ES-I3 (cell line): ENCODE data around the gene SMYD1.

Source experiments
- H3K36me3 ChIP-seq: 2 replicates; pipeline ENCODE4 v1.6.1; 2013; ENCODE audit warnings: mild to moderate bottlenecking, low read length, control low read depth, moderate library complexity; ENCODE audit not compliant: insufficient read depth
- H3K4me1 ChIP-seq: 2 replicates; pipeline ENCODE4 v1.6.1; 2013; ENCODE audit warnings: mild to moderate bottlenecking, control low read depth, low read length; ENCODE audit not compliant: insufficient read depth
- H3K9ac ChIP-seq: 2 replicates; pipeline ENCODE4 v1.6.1; 2013; ENCODE audit warnings: low read depth, mild to moderate bottlenecking, low read length, moderate library complexity
- H3K9me3 ChIP-seq: 2 replicates; pipeline ENCODE4 v1.6.1; 2013; ENCODE audit warnings: mild to moderate bottlenecking, low read length, moderate library complexity; ENCODE audit not compliant: control insufficient read depth, insufficient read depth

Gene SMYD1

GRCh38 chr2:88048541-88048940 is 19.1 kb upstream of the SMYD1 start:
- Histone ChIP-seq H3K9me3 (no peaks in the 10 kb centered on the region), H3K36me3 (no peaks in the 10 kb centered on the region), H3K9ac (no peak overlapping the region), H3K4me1 (no peaks in the 10 kb centered on the region)

- H3K9me3 ChIP-seq, result no peaks in the 10 kb centered on the region
- no peak overlapping the region for H3K9ac ChIP-seq
- H3K4me1 ChIP-seq, result peaks cover 6% of the 10 kb centered on the region; the same call in 1 of the 2 replicates
- H3K36me3 ChIP-seq, result no peaks in the 10 kb centered on the region
Measured at GRCh38 chr2:88049622-88050021, 18.0 kb upstream of the SMYD1 start.

GRCh38 chr2:88051792-88052191 is 15.8 kb upstream of the SMYD1 start:
- Histone ChIP-seq H3K9ac (no peak overlapping the region), H3K36me3 (no peaks in the 10 kb centered on the region), H3K9me3 (no peaks in the 10 kb centered on the region), H3K4me1 (peaks cover 6% of the 10 kb centered on the region; the same call in 1 of the 2 replicates)

- Histone ChIP-seq H3K4me1 (peaks cover 6% of the 10 kb centered on the region; the same call in 1 of the 2 replicates), H3K9me3 (no peaks in the 10 kb centered on the region), H3K9ac (no peak overlapping the region), H3K36me3 (no peaks in the 10 kb centered on the region)
Measured at GRCh38 chr2:88053296-88053695, 14.3 kb upstream of the SMYD1 start.

- Histone ChIP-seq H3K9me3 (no peaks in the 10 kb centered on the region), H3K36me3 (no peaks in the 10 kb centered on the region), H3K9ac (peak overlapping the region; percentile 96), H3K4me1 (peaks cover 6% of the 10 kb centered on the region; the same call in 1 of the 2 replicates)
Measured at GRCh38 chr2:88053934-88054781, 13.5 kb upstream of the SMYD1 start.

GRCh38 chr2:88054782-88055370 is 12.7 kb upstream of the SMYD1 start:
- no peaks in the 10 kb centered on the region for H3K9me3 ChIP-seq
- H3K4me1 ChIP-seq, result peaks cover 6% of the 10 kb centered on the region; the same call in 1 of the 2 replicates
- no peaks in the 10 kb centered on the region for H3K36me3 ChIP-seq
- H3K9ac ChIP-seq, result peak overlapping the region; percentile 96

- Histone ChIP-seq H3K9ac (peak within 1 kb of the TSS; percentile 96), H3K36me3 (no peaks in the 10 kb centered on the region), H3K4me1 (peaks cover 6% of the 10 kb centered on the region; the same call in 1 of the 2 replicates), H3K9me3 (no peaks in the 10 kb centered on the region)
Measured at GRCh38 chr2:88055371-88056128, 12.1 kb upstream of the SMYD1 start, which contains the start of gene KRCC1. TSS of gene KRCC1 (minus strand) at chr2:88055783. CDS start at chr2:88028563, 27,220 bp downstream.

- no peaks in the 10 kb centered on the region for H3K36me3 ChIP-seq
- no peak overlapping the region for H3K9ac ChIP-seq
- H3K4me1 ChIP-seq, result peaks cover 6% of the 10 kb centered on the region; the same call in 1 of the 2 replicates
- H3K9me3 ChIP-seq, result no peaks in the 10 kb centered on the region
Measured at GRCh38 chr2:88057437-88057844, 10.2 kb upstream of the SMYD1 start.

- no peaks in the 10 kb centered on the region for H3K9me3 ChIP-seq
- H3K4me1 ChIP-seq, result peaks cover 6% of the 10 kb centered on the region; the same call in 1 of the 2 replicates
- no peak overlapping the region for H3K9ac ChIP-seq
- no peaks in the 10 kb centered on the region for H3K36me3 ChIP-seq
Measured at GRCh38 chr2:88058191-88058590, 9.4 kb upstream of the SMYD1 start.

- H3K9ac ChIP-seq, result no peak overlapping the region
- no peaks in the 10 kb centered on the region; the same call in 1 of the 2 replicates for H3K4me1 ChIP-seq
- no peaks in the 10 kb centered on the region for H3K36me3 ChIP-seq
- no peaks in the 10 kb centered on the region for H3K9me3 ChIP-seq
Measured at GRCh38 chr2:88059979-88060906, 7.4 kb upstream of the SMYD1 start.

- H3K4me1 ChIP-seq, result peaks cover 2% of the 10 kb centered on the region
- H3K9ac ChIP-seq, result no peak overlapping the region
- H3K9me3 ChIP-seq, result no peaks in the 10 kb centered on the region
- no peaks in the 10 kb centered on the region for H3K36me3 ChIP-seq
Measured at GRCh38 chr2:88060907-88061275, 6.7 kb upstream of the SMYD1 start.

- Histone ChIP-seq H3K36me3 (no peaks in the 10 kb centered on the region), H3K9ac (no peak overlapping the region), H3K4me1 (peaks cover 4% of the 10 kb centered on the region), H3K9me3 (no peaks in the 10 kb centered on the region)
Measured at GRCh38 chr2:88061295-88061694, 6.3 kb upstream of the SMYD1 start.

GRCh38 chr2:88066543-88066942 is 1.1 kb upstream of the SMYD1 start:
- Histone ChIP-seq H3K9me3 (no peaks in the 10 kb centered on the region), H3K9ac (no peak overlapping the region), H3K4me1 (peaks cover 12% of the 10 kb centered on the region), H3K36me3 (no peaks in the 10 kb centered on the region)
